GM19328 (cell line): ENCODE data around the gene HDAC10.
"Not testable (repeated sequence)": the region's sequence is repeated elsewhere in the genome, so short reads cannot be mapped to it uniquely, and the experiment has no call there.

Source experiments
- ATAC-seq: cut with Tn5 transposase; IDR thresholded peaks from one replicate; pipeline ENCODE4 v1.9.1; 2021; ENCODE audit warnings: mild to moderate bottlenecking, moderate library complexity; ENCODE audit not compliant: unreplicated experiment

HDAC10 gene

GRCh38 chr22:50218996-50219727, 31.9 kb downstream of the HDAC10 start:
- no peak for ATAC-seq

GRCh38 chr22:50218153-50218995, 32.7 kb downstream of the HDAC10 start:
- no peak for ATAC-seq

- ATAC-seq: no peak
Measured at GRCh38 chr22:50217543-50218152, 33.4 kb downstream of the HDAC10 start.

GRCh38 chr22:50216684-50217520, 34.2 kb downstream of the HDAC10 start:
- ATAC-seq: no peak

GRCh38 chr22:50216055-50216683, 34.9 kb downstream of the HDAC10 start:
- no peak for ATAC-seq

GRCh38 chr22:50215297-50216054, 35.6 kb downstream of the HDAC10 start:
- ATAC-seq: no peak

- no peak for ATAC-seq
Measured at GRCh38 chr22:50213263-50213662, 37.8 kb downstream of the HDAC10 start.

- no peak for ATAC-seq
Measured at GRCh38 chr22:50211147-50211546, 39.9 kb downstream of the HDAC10 start.

- no peak for ATAC-seq
Measured at GRCh38 chr22:50210378-50211139, 40.5 kb downstream of the HDAC10 start.

GRCh38 chr22:50209893-50210292, 41.2 kb downstream of the HDAC10 start:
- no peak for ATAC-seq

- no peak for ATAC-seq
Measured at GRCh38 chr22:50208939-50209892, 41.8 kb downstream of the HDAC10 start.

- ATAC-seq: no peak
Measured at GRCh38 chr22:50208430-50208938, 42.6 kb downstream of the HDAC10 start.

- no peak for ATAC-seq
Measured at GRCh38 chr22:50207383-50208140, 43.5 kb downstream of the HDAC10 start.

- no peak for ATAC-seq
Measured at GRCh38 chr22:50206599-50206998, 44.5 kb downstream of the HDAC10 start.

- ATAC-seq: no peak
Measured at GRCh38 chr22:50205781-50206569, 45.1 kb downstream of the HDAC10 start.

GRCh38 chr22:50204998-50205397, 46.1 kb downstream of the HDAC10 start:
- ATAC-seq: not testable (repeated sequence)
